KBM-7 (cell line): Measurements from ENCODE around the gene ZBED1.
"Not testable (repeated sequence)": the region's sequence is repeated elsewhere in the genome, so short reads cannot be mapped to it uniquely, and the experiment has no call there.

Experiments
- DNase-seq: peaks from one replicate; pipeline ENCODE4 v3.0.0-alpha.2; 2015
- in situ Hi-C: fragments of 300-500 bp; cut with MboI; formaldehyde crosslinking; loops from 2 replicates; pipeline ENCODE4 v1.14.3; 2020; ENCODE audit warnings: low sequenced_read_pairs, low pct_unique_long_range_greater_than_20kb, mixed read lengths

The ZBED1 gene

GRCh38 chrX:2500803-2501558, at the start of gene ZBED1, which contains the start of gene DHRSX:
Gene ZBED1 (minus strand): TSS chrX:2500976. CDS start chrX:2490719, 10,257 bp downstream.
Gene DHRSX (minus strand): TSS chrX:2500976. CDS start chrX:2500925, 51 bp downstream.
- in situ Hi-C loops: no loop called here
- no peak for DNase-seq

GRCh38 chrX:2549876-2550275, 49.1 kb upstream of the ZBED1 start:
- DNase-seq: no peak
- in situ Hi-C loops: no loop called here

GRCh38 chrX:2548711-2549423, 48.1 kb upstream of the ZBED1 start:
- DNase-seq: no peak
- in situ Hi-C loops: no loop called here

GRCh38 chrX:2547736-2548135, 47.0 kb upstream of the ZBED1 start:
- peak; percentile 74 for DNase-seq
- in situ Hi-C loops: no loop called here

- in situ Hi-C loops: no loop called here
- DNase-seq: no peak
Measured at GRCh38 chrX:2546496-2546895, 45.7 kb upstream of the ZBED1 start.

GRCh38 chrX:2545144-2545543, 44.4 kb upstream of the ZBED1 start:
- in situ Hi-C loops: no loop called here
- no peak for DNase-seq

- in situ Hi-C loops: no loop called here
- DNase-seq: no peak
Measured at GRCh38 chrX:2542826-2543521, 42.2 kb upstream of the ZBED1 start.

GRCh38 chrX:2541603-2542002, 40.8 kb upstream of the ZBED1 start:
- in situ Hi-C loops: no loop called here

GRCh38 chrX:2540426-2540947, 39.7 kb upstream of the ZBED1 start:
- in situ Hi-C loops: no loop called here

More at GRCh38 chrX:2541603-2542002, 40.8 kb upstream of the ZBED1 start:
- DNase-seq: no peak

GRCh38 chrX:2539586-2539985, 38.8 kb upstream of the ZBED1 start:
- in situ Hi-C loops: no loop called here
- no peak for DNase-seq

More at GRCh38 chrX:2540426-2540947, 39.7 kb upstream of the ZBED1 start:
- DNase-seq: no peak

GRCh38 chrX:2538031-2538757, 37.4 kb upstream of the ZBED1 start:
- no peak for DNase-seq
- in situ Hi-C loops: no loop called here

- in situ Hi-C loops: no loop called here
- DNase-seq: no peak
Measured at GRCh38 chrX:2536974-2537373, 36.2 kb upstream of the ZBED1 start.

GRCh38 chrX:2536141-2536540, 35.4 kb upstream of the ZBED1 start:
- in situ Hi-C loops: no loop called here
- DNase-seq: no peak

GRCh38 chrX:2534261-2535021, 33.7 kb upstream of the ZBED1 start:
- in situ Hi-C loops, DNase-seq: not testable (repeated sequence)

- in situ Hi-C loops: no loop called here
Measured at GRCh38 chrX:2533424-2533823, 32.6 kb upstream of the ZBED1 start.

GRCh38 chrX:2526390-2526789, 25.6 kb upstream of the ZBED1 start:
- in situ Hi-C loops: no loop called here
- no peak for DNase-seq

More at GRCh38 chrX:2533424-2533823, 32.6 kb upstream of the ZBED1 start:
- DNase-seq: no peak

- no peak for DNase-seq
- in situ Hi-C loops: no loop called here
Measured at GRCh38 chrX:2523911-2524310, 23.1 kb upstream of the ZBED1 start.

- in situ Hi-C loops: no loop called here
- peak; percentile 29 for DNase-seq
Measured at GRCh38 chrX:2521927-2522386, 21.2 kb upstream of the ZBED1 start.
